Tibial nerve (tissue), 4 donors: ENCODE results near the gene NELL1. TPM values are rescaled to one million over a fixed set of nuclear protein-coding genes. Genes with fewer than 3 reads are reported as not detected.
"Not testable (repeated sequence)": the region's sequence is repeated elsewhere in the genome, so short reads cannot be mapped to it uniquely, and the experiment has no call there.

Experiments used
- DNase-seq, 2 donors: peaks; one replicate each; pipeline ENCODE4 v3.0.0-alpha.2; 2019; ENCODE audit warnings: low spot score in 2 of 2
- H3K27ac ChIP-seq, 4 donors: fragments of 200-600 bp; sonication (generic) in 3 of 4; one replicate each; pipeline ENCODE4 v1.5.1; 2017 to 2019; ENCODE audit warnings: mild to moderate bottlenecking in 1 of 4
- H3K27me3 ChIP-seq, 2 donors: fragments of 200-600 bp; sonication (generic) in 1 of 2; one replicate each; pipeline versions ENCODE4 v1.5.1 to v1.6.0; 2017 to 2019
- H3K36me3 ChIP-seq, 3 donors: fragments of 200-600 bp; sonication (generic); one replicate each; pipeline ENCODE4 v1.5.1; 2018 to 2019
- H3K4me1 ChIP-seq, 4 donors: fragments of 200-600 bp; sonication (generic) in 3 of 4; one replicate each; pipeline ENCODE4 v1.5.1; 2017 to 2019
- H3K4me3 ChIP-seq, 4 donors: fragments of 200-600 bp; sonication (generic) in 3 of 4; one replicate each; pipeline ENCODE4 v1.5.1; 2017 to 2019; ENCODE audit warnings: mild to moderate bottlenecking in 1 of 4, moderate library complexity in 1 of 4
- H3K9me3 ChIP-seq, 4 donors: fragments of 200-600 bp; sonication (generic) in 3 of 4; one replicate each; pipeline ENCODE4 v1.5.1; 2017 to 2019
- EP300 ChIP-seq, 2 donors: sonication (generic); formaldehyde crosslinking; IDR thresholded peaks; one replicate each; pipeline ENCODE4 v1.6.1; 2017; ENCODE audit warnings: antibody characterized with exemption in 2 of 2, mild to moderate bottlenecking in 1 of 2
- POLR2A ChIP-seq, 2 donors: fragments of 450-650 bp; IDR thresholded peaks; one replicate each; pipeline ENCODE4 v1.6.1; 2017; ENCODE audit warnings: antibody characterized with exemption in 2 of 2, mild to moderate bottlenecking in 2 of 2, moderate library complexity in 2 of 2
- WGBS, 2 donors: methylation state at CpG; one replicate each; pipeline ENCODE4 v1.1.5; 2018; 5-methylcytosine and 5-hydroxymethylcytosine counted together
- total RNA-seq, 4 donors: library from RNA; depleted of rRNA; stranded (reverse); fragments of >200 nt; gene quantifications; one replicate each; pipeline ENCODE4 v1.1.0, GENCODE V29; 2016
- TF ChIP-seq, protein P1 (sequence below), 5 experiments: fragments of 200-600 bp in 3 of 5; fragments of 450-650 bp in 2 of 5; sonication (generic) in 3 of 5; IDR thresholded peaks; one replicate each; pipeline ENCODE4 v1.5.1; 2016 to 2019; ENCODE audit warnings: antibody characterized with exemption in 5 of 5, mild to moderate bottlenecking in 3 of 5, moderate library complexity in 2 of 5

The NELL1 gene
- total RNA-seq, 4 donors from 2014 or later, result not detected

DNA sequence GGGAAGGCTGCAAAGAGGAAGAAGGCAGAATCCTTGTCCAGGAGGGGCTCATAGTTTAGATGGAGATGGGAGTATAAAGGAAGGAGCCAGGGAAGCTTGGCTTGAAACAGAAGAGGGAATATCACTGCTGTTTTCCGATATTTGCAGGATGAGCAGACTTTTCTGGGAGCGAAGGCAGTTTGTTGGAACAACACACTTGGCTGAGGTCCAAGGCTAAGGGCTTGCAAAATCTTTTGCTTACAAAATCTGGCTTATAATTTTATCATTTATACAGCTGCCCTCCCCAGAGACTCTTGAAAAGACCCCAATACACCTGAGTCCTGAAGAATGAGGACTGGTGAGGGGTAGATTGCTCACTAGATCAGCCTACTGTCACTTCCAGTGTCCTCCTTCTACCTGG is 174.8 kb downstream of the NELL1 start:
- Histone ChIP-seq H3K36me3 (no peaks in the 10 kb centered on the region), H3K4me3 (no peak overlapping the region), H3K27ac (no peak overlapping the region), H3K27me3 (no peaks in the 10 kb centered on the region), H3K4me1 (no peaks in the 10 kb centered on the region), H3K9me3 (no peaks in the 10 kb centered on the region)
- 67 to 85% methylated on average over 2 of the region's 2 CpGs for WGBS, 2 donors
- TF ChIP-seq POLR2A (IDR thresholded peaks at IDR 0.05) (no peak), EP300 (IDR thresholded peaks at IDR 0.05) (no peak)
- TF ChIP-seq, protein P1, sequence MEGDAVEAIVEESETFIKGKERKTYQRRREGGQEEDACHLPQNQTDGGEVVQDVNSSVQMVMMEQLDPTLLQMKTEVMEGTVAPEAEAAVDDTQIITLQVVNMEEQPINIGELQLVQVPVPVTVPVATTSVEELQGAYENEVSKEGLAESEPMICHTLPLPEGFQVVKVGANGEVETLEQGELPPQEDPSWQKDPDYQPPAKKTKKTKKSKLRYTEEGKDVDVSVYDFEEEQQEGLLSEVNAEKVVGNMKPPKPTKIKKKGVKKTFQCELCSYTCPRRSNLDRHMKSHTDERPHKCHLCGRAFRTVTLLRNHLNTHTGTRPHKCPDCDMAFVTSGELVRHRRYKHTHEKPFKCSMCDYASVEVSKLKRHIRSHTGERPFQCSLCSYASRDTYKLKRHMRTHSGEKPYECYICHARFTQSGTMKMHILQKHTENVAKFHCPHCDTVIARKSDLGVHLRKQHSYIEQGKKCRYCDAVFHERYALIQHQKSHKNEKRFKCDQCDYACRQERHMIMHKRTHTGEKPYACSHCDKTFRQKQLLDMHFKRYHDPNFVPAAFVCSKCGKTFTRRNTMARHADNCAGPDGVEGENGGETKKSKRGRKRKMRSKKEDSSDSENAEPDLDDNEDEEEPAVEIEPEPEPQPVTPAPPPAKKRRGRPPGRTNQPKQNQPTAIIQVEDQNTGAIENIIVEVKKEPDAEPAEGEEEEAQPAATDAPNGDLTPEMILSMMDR (IDR thresholded peaks at IDR 0.05), result no peak
- no peak for DNase-seq

DNA sequence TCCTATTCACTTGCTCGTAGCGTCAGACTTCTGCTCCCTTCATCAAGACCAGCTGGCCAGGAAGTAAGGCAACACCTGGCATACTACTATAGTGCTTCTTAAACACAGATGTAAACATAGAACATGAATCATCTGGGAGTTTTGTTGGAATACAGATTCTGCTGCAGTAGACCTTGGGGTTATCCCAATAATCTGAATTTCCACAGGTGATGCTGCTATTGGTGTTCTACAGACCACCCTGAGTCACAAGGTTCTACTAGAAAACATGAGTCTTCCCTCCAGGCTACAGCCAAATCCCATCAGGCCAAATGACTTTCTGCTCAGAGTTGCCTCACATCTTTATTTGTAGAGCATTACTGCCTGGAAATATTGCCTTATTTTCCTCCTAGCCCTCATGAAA is 175.2 kb downstream of the NELL1 start:
- Histone ChIP-seq H3K4me3 (no peak overlapping the region), H3K4me1 (no peaks in the 10 kb centered on the region), H3K9me3 (no peaks in the 10 kb centered on the region), H3K36me3 (no peaks in the 10 kb centered on the region), H3K27me3 (no peaks in the 10 kb centered on the region), H3K27ac (no peak overlapping the region)
- TF ChIP-seq, protein P1 (IDR thresholded peaks at IDR 0.05), result no peak
- TF ChIP-seq POLR2A (IDR thresholded peaks at IDR 0.05), result no peak
- no peak for TF ChIP-seq EP300 (IDR thresholded peaks at IDR 0.05)
- 43 to 45% methylated on average over 2 of the region's 2 CpGs for WGBS, 2 donors
- DNase-seq, result no peak

DNA sequence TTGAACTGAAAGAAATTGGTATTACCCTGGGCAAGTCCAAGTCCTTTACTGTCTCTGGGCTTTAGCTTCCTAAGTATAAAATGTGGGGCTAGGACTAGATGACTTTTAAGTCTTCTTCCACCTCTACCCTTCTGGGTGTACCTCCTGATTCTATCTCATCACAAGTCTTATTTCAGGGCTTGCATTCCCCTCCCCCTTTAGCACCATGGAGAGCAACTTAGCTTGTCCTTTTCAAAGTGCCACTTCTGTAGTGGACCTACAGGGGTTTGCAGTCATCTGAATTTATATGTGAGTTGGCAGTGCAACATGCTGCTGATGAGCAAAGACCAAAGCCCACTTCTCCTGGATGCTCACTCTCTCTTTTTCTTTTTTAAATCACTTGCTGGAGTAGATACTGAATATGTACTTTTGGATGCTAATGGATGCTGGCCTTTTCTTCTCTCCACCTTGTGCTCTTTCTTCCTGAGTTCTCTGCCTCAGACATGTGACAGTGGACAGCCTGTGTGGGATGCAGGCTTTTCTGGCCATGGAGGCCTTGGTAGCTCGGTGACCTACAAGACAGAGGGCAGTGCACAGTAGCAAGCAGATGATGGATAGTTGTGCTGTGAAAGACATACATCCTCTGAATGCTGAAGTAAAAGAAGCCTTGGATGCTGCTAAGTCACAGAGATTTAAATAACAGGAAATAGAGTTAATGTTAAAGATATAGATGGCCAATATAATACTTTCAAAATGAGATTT is 185.0 kb downstream of the NELL1 start:
- TF ChIP-seq, protein P1 (IDR thresholded peaks at IDR 0.05), result no peak
- no peak for TF ChIP-seq POLR2A (IDR thresholded peaks at IDR 0.05)
- no peaks in the 10 kb centered on the region for H3K27me3 ChIP-seq
- no peaks in the 10 kb centered on the region for H3K9me3 ChIP-seq
- H3K4me1 ChIP-seq, result no peaks in the 10 kb centered on the region
- no peak for DNase-seq
- no peak overlapping the region for H3K27ac ChIP-seq
- 65 to 67% methylated on average over 1 of the region's 1 CpG for WGBS, 2 donors
- H3K4me3 ChIP-seq, result no peak overlapping the region
- H3K36me3 ChIP-seq, result no peaks in the 10 kb centered on the region

DNA sequence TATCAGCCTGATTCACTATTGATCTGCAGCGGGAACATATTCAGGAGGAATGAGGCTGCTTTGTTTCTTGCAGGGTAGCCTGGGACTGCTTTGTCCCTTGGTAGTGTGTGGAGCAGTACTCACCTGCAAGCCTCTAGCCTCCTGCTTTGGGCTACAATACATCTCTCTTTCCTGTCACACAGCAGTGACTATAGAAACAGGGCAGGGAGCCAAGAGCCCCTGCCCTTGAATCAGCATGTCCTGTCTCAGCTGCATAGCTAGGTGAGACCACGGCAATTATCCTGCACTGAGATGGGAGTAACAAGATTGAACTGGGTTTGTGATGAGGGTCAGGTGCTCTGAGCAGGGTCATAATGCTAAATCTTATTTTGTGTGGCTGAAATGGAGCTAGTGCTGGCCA is 191.9 kb downstream of the NELL1 start:
- Histone ChIP-seq H3K36me3 (no peaks in the 10 kb centered on the region), H3K4me1 (no peaks in the 10 kb centered on the region), H3K27me3 (no peaks in the 10 kb centered on the region), H3K9me3 (no peaks in the 10 kb centered on the region), H3K27ac (no peak overlapping the region), H3K4me3 (no peak overlapping the region)
- no peak for DNase-seq
- 82 to 84% methylated on average over 2 of the region's 2 CpGs for WGBS, 2 donors
- TF ChIP-seq, protein P1 (IDR thresholded peaks at IDR 0.05), result no peak
- no peak for TF ChIP-seq POLR2A (IDR thresholded peaks at IDR 0.05)
- TF ChIP-seq EP300 (IDR thresholded peaks at IDR 0.05), result no peak

DNA sequence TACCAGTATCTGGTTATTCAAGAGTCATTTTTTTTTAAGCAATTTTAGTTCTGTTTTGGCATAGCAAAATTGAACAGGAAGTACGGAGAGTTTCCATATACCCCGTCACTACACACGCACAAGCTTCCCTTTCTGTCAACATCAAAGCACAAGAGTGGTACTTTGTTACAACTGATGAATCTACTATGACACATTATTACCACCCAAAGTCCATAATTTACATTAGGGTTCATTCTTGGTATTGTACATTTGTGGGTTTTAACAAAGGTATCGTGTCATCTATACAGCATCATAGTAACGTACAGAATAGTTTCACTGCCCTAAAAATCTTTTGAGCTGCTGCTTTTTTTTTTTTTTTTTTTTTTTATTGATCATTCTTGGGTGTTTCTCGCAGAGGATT is 192.9 kb downstream of the NELL1 start:
- not testable (repeated sequence) for DNase-seq, H3K9me3 ChIP-seq, H3K4me1 ChIP-seq, H3K27me3 ChIP-seq, H3K36me3 ChIP-seq, H3K4me3 ChIP-seq, H3K27ac ChIP-seq
- WGBS, 2 donors, result 64 to 76% methylated on average over 6 of the region's 6 CpGs

DNA sequence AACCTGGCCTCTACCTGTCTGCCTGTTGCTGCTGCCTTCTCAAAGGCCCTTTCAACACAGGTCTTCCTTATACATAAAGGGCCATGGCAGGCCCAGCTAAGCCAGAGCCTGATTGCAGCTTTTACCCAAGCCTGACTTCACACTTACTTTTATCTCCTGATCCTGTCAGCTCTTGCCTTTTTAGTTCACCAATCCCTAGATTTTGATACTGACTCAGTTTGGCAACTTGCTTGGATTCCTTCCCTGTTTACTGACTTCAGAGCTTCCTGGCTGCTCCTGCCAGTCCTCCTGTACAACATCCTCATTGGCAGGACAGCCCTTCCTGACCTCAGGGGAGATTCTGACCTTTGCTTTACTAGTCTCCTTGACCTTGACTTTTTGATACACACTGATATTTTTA is 195.2 kb downstream of the NELL1 start:
- no peak for DNase-seq

More for the DNA sequence above, 195.2 kb downstream of the NELL1 start:
- no peaks in the 10 kb centered on the region for H3K4me1 ChIP-seq
- TF ChIP-seq, protein P1 (IDR thresholded peaks at IDR 0.05), result no peak
- no peak for TF ChIP-seq EP300 (IDR thresholded peaks at IDR 0.05)
- no peak for TF ChIP-seq POLR2A (IDR thresholded peaks at IDR 0.05)
- H3K9me3 ChIP-seq, result no peaks in the 10 kb centered on the region
- no peaks in the 10 kb centered on the region for H3K27me3 ChIP-seq
- H3K27ac ChIP-seq, result no peak overlapping the region
- no peaks in the 10 kb centered on the region for H3K36me3 ChIP-seq
- H3K4me3 ChIP-seq, result no peak overlapping the region
